Neural cell (in vitro differentiated cells): Measurements from ENCODE around the gene RFC5. TPM values are rescaled to one million over a fixed set of nuclear protein-coding genes. Genes with fewer than 3 reads are reported as not detected.
"Not testable (repeated sequence)": the region's sequence is repeated elsewhere in the genome, so short reads cannot be mapped to it uniquely, and the experiment has no call there.

Experiments
- H2AFZ ChIP-seq: fragments of 200-600, 300-800 bp; sonication (generic), shearing (Covaris generic); 2 replicates; pipeline ENCODE4 v1.6.0; 2014; ENCODE audit warnings: low read depth, mild to moderate bottlenecking, antibody characterized with exemption, low read length, moderate library complexity
- H3F3A ChIP-seq: fragments of 200-600 bp; shearing (Covaris generic); 2 replicates; pipeline ENCODE4 v1.6.1; 2016; ENCODE audit warnings: mild to moderate bottlenecking, moderate library complexity, mixed read lengths, antibody characterized with exemption, low read length; ENCODE audit not compliant: insufficient read depth, poor library complexity, severe bottlenecking
- H3K27ac ChIP-seq: fragments of 200-600, 300-800 bp; sonication (generic), shearing (Covaris generic); 2 replicates; pipeline ENCODE4 v1.5.1; 2014; ENCODE audit warnings: mild to moderate bottlenecking, low read length, moderate library complexity
- H3K27me3 ChIP-seq: fragments of 300-800, 200-600 bp; sonication (generic), shearing (Covaris generic); 2 replicates; pipeline ENCODE4 v1.6.0; 2014; ENCODE audit warnings: mild to moderate bottlenecking, low read depth, low read length, moderate library complexity; ENCODE audit not compliant: insufficient read depth
- H3K36me3 ChIP-seq: fragments of 300-800, 200-600 bp; sonication (generic), shearing (Covaris generic); 2 replicates; pipeline ENCODE4 v1.5.1; 2014; ENCODE audit warnings: mild to moderate bottlenecking, antibody characterized with exemption, low read length, moderate library complexity; ENCODE audit not compliant: insufficient read depth
- H3K4me2 ChIP-seq: fragments of 300-800, 200-600 bp; sonication (generic), shearing (Covaris generic); 2 replicates; pipeline ENCODE4 v1.6.0; 2014; ENCODE audit warnings: mild to moderate bottlenecking, low read length
- H3K4me3 ChIP-seq: fragments of 300-800, 200-600 bp; sonication (generic), shearing (Covaris generic); 2 replicates; pipeline ENCODE4 v1.5.1; 2014; ENCODE audit warnings: mild to moderate bottlenecking, low read length, moderate library complexity
- H3K79me2 ChIP-seq: fragments of 200-600 bp; shearing (Covaris generic); replicated peaks from 2 replicates; pipeline ENCODE4 v1.6.0; 2014; ENCODE audit warnings: mild to moderate bottlenecking, low read length, moderate library complexity; ENCODE audit not compliant: insufficient read depth
- H3K9ac ChIP-seq: fragments of 300-800, 200-600 bp; sonication (generic), shearing (Covaris generic); 2 replicates; pipeline ENCODE4 v1.6.1; 2016; ENCODE audit warnings: mild to moderate bottlenecking, low read length, mixed read lengths
- H3K9me2 ChIP-seq: fragments of 200-600 bp; shearing (Covaris generic); 2 replicates; pipeline ENCODE4 v1.6.1; 2016; ENCODE audit warnings: mild to moderate bottlenecking, low read length, mixed read lengths; ENCODE audit not compliant: insufficient read depth
- H3K9me3 ChIP-seq: fragments of 200-600, 300-800 bp; sonication (generic), shearing (Covaris generic); 2 replicates; pipeline ENCODE4 v1.6.1; 2016; ENCODE audit warnings: mild to moderate bottlenecking, mixed run types, low read length, moderate library complexity, mixed read lengths
- H4K20me1 ChIP-seq: fragments of 200-600 bp; shearing (Covaris generic); 2 replicates; pipeline ENCODE4 v1.6.1; 2016; ENCODE audit warnings: mild to moderate bottlenecking, mixed run types; ENCODE audit not compliant: insufficient read depth
- CTCF ChIP-seq: fragments of 450-650 bp; IDR thresholded peaks from 2 replicates; pipeline ENCODE4 v1.5.1; 2014; ENCODE audit warnings: antibody characterized with exemption, mild to moderate bottlenecking, moderate library complexity; ENCODE audit not compliant: poor library complexity, severe bottlenecking
- EP300 ChIP-seq: fragments of 450-650 bp; conservative IDR thresholded peaks from 2 replicates; pipeline ENCODE4 v1.6.1; 2014; ENCODE audit warnings: antibody characterized with exemption, mild to moderate bottlenecking, moderate library complexity; ENCODE audit not compliant: poor library complexity, severe bottlenecking
- EZH2 ChIP-seq: fragments of 200-600, 300-800 bp; shearing (Covaris generic), sonication (generic); IDR thresholded peaks from 2 replicates; pipeline ENCODE4 v1.6.1; 2014; ENCODE audit warnings: antibody characterized with exemption, low read length, borderline replicate concordance, mild to moderate bottlenecking; ENCODE audit not compliant: insufficient read depth, poor library complexity, severe bottlenecking
- MXI1 ChIP-seq: fragments of 450-650 bp; conservative IDR thresholded peaks from 2 replicates; pipeline ENCODE4 v1.6.1; 2014; ENCODE audit warnings: antibody characterized with exemption, mild to moderate bottlenecking; ENCODE audit not compliant: poor library complexity, severe bottlenecking
- POLR2AphosphoS5 ChIP-seq: IDR thresholded peaks from 2 replicates; pipeline ENCODE4 v1.6.1; 2012
- RAD21 ChIP-seq: fragments of 450-650 bp; conservative IDR thresholded peaks from 2 replicates; pipeline ENCODE4 v1.6.1; 2014; ENCODE audit warnings: antibody characterized with exemption, mild to moderate bottlenecking, moderate library complexity
- REST ChIP-seq: IDR thresholded peaks from 2 replicates; pipeline ENCODE4 v1.6.1; 2012; ENCODE audit warnings: borderline replicate concordance
- SMC3 ChIP-seq: fragments of 450-650 bp; conservative IDR thresholded peaks from 2 replicates; pipeline ENCODE4 v1.6.1; 2014; ENCODE audit warnings: antibody characterized with exemption, mild to moderate bottlenecking, moderate library complexity; ENCODE audit not compliant: poor library complexity
- TAF1 ChIP-seq: IDR thresholded peaks from 2 replicates; pipeline ENCODE4 v1.6.1; 2012; ENCODE audit warnings: low read depth
- polyA plus RNA-seq: library from polyadenylated mRNA; depleted of rRNA; stranded (reverse); fragments of >200 nt; gene quantifications from 2 replicates; pipeline ENCODE4 v1.2.3, GENCODE V29; 2014
- small RNA-seq, 3 experiments: library from RNA; depleted of rRNA; stranded (forward); fragments of <200 nt; gene quantifications; one replicate each; pipeline ENCODE3, GENCODE V24; 2012

The RFC5 gene
- polyA plus RNA-seq, 1 donor from 2014 or later = 39.4 TPM

GRCh38 chr12:118073768-118074167 lies 57.3 kb downstream of the RFC5 start:
- no peak for TF ChIP-seq POLR2AphosphoS5
- no peak for TF ChIP-seq CTCF
- no peak for TF ChIP-seq EP300
- no peak for TF ChIP-seq MXI1
- no peak for TF ChIP-seq RAD21
- no peak for TF ChIP-seq EZH2
- TF ChIP-seq TAF1 = no peak
- no peak for TF ChIP-seq SMC3
- TF ChIP-seq REST = no peak
- Histone ChIP-seq H3K27ac (no peak overlapping the region), H3K9ac (no peak overlapping the region)

GRCh38 chr12:118081521-118081920 lies 65.0 kb downstream of the RFC5 start:
- not testable (repeated sequence) for H3K4me2 ChIP-seq, H3F3A ChIP-seq, H3K36me3 ChIP-seq, H3K27ac ChIP-seq, H3K9me3 ChIP-seq, H4K20me1 ChIP-seq, H3K79me2 ChIP-seq, H2AFZ ChIP-seq, H3K9me2 ChIP-seq, H3K4me3 ChIP-seq, H3K9ac ChIP-seq, H3K27me3 ChIP-seq

More at GRCh38 chr12:118073768-118074167, 57.3 kb downstream of the RFC5 start:
- Histone ChIP-seq H3K4me3 (no peak overlapping the region), H3K9me3 (no peaks in the 10 kb centered on the region), H3K4me2 (no peak overlapping the region), H3F3A (no peaks in the 10 kb centered on the region), H3K79me2 (no peaks in the 10 kb centered on the region), H3K9me2 (no peaks in the 10 kb centered on the region), H3K36me3 (no peaks in the 10 kb centered on the region), H4K20me1 (no peaks in the 10 kb centered on the region), H2AFZ (no peak overlapping the region), H3K27me3 (no peaks in the 10 kb centered on the region)

Small RNAs within 50 kb of the gene (small RNA-seq; reads per million reads assigned to genes)
- gene AC131159.1 = 0 reads per million in 3 experiments

Other genes with a start within 250 kb of the RFC5 start
- 3.0 and 3.4 TPM in 2 replicates for gene KSR2, start 47.7 kb upstream of the RFC5 start, polyA plus RNA-seq
- 155 and 165 TPM in 2 replicates for gene WSB2, start 44.5 kb downstream of the RFC5 start, polyA plus RNA-seq
- gene VSIG10, start 87.3 kb downstream of the RFC5 start, polyA plus RNA-seq = 2.0 and 4.4 TPM in 2 replicates
- gene PEBP1, start 119.4 kb downstream of the RFC5 start, polyA plus RNA-seq = 702 and 777 TPM in 2 replicates